PFSK-1 (cell line): Measurements from ENCODE around the gene PEX1. TPM values are rescaled to one million over a fixed set of nuclear protein-coding genes. Genes with fewer than 3 reads are reported as not detected.
A peak's percentile ranks its signal among the peaks of the same experiment; 100 is the strongest.

Source experiments
- FOXP2 ChIP-seq: optimal IDR thresholded peaks from 2 replicates; pipeline ENCODE3; 2011; ENCODE audit warnings: borderline replicate concordance, control low read depth, inconsistent platforms; ENCODE audit not compliant: insufficient read depth; ENCODE audit errors: extremely low read length, extremely low read depth
- POLR2AphosphoS5 ChIP-seq: IDR thresholded peaks from 2 replicates; pipeline ENCODE4 v1.6.1; 2012; ENCODE audit warnings: low read depth, mild to moderate bottlenecking, control low read depth, low read length, moderate library complexity
- REST ChIP-seq, 2 experiments: IDR thresholded peaks; 2 replicates each; pipeline versions ENCODE4 v1.6.1 to v1.8.0; 2011 to 2012; ENCODE audit warnings: low read depth in 2 of 2, low read length in 2 of 2, control low read depth in 1 of 2, inconsistent platforms in 1 of 2, mild to moderate bottlenecking in 1 of 2, moderate library complexity in 1 of 2; ENCODE audit not compliant: insufficient read depth in 1 of 2
- SIN3A ChIP-seq: IDR thresholded peaks from 2 replicates; pipeline ENCODE4 v1.6.1; 2012; ENCODE audit warnings: mild to moderate bottlenecking, low read length, moderate library complexity, borderline replicate concordance; ENCODE audit not compliant: insufficient read depth
- TAF1 ChIP-seq: IDR thresholded peaks from 2 replicates; pipeline ENCODE4 v1.6.1; 2012; ENCODE audit warnings: low read length, control low read depth, borderline replicate concordance; ENCODE audit not compliant: insufficient read depth
- polyA plus RNA-seq: library from polyadenylated mRNA; unstranded; fragments of >200 nt; gene quantifications from one replicate; pipeline ENCODE4 v1.2.1, GENCODE V29; 2012; ENCODE audit warnings: low read depth, missing spikeins; ENCODE audit not compliant: insufficient read length

PEX1 gene
- 3.8 TPM for polyA plus RNA-seq

- TF ChIP-seq SIN3A = no peak
- 0 out of 2 replicates have a peak, but pooled peaks have one; percentile 7 for TF ChIP-seq TAF1
- peak; percentile 32 for TF ChIP-seq FOXP2
- TF ChIP-seq REST (IDR thresholded peaks at IDR 0.05; ENCODE audit: insufficient read depth in 1 of 2, low read depth in 2 of 2, low read length in 2 of 2) = no peak
- TF ChIP-seq POLR2AphosphoS5 = peak; percentile 61; the same call in 1 of the 2 replicates
Measured at GRCh38 chr7:92528188-92528957, at the start of gene PEX1, which contains the start of gene RBM48. Gene PEX1, minus strand, starts transcription at chr7:92528520. Its CDS starts 85 bp downstream, at chr7:92528435. Gene RBM48, plus strand, starts transcription at chr7:92528795. Its CDS starts 19 bp downstream, at chr7:92528814.

GRCh38 chr7:92576296-92576695 lies 48.0 kb upstream of the PEX1 start:
- TF ChIP-seq FOXP2 = no peak
- TF ChIP-seq POLR2AphosphoS5 = no peak
- TF ChIP-seq TAF1 = no peak
- no peak for TF ChIP-seq SIN3A
- no peak for TF ChIP-seq REST (IDR thresholded peaks at IDR 0.05; ENCODE audit: insufficient read depth in 1 of 2, low read depth in 2 of 2, low read length in 2 of 2)

- no peak for TF ChIP-seq TAF1
- no peak for TF ChIP-seq SIN3A
- no peak for TF ChIP-seq POLR2AphosphoS5
- no peak for TF ChIP-seq REST (IDR thresholded peaks at IDR 0.05; ENCODE audit: insufficient read depth in 1 of 2, low read depth in 2 of 2, low read length in 2 of 2)
- TF ChIP-seq FOXP2 = no peak
Measured at GRCh38 chr7:92569137-92569536, 40.8 kb upstream of the PEX1 start.

- TF ChIP-seq REST (IDR thresholded peaks at IDR 0.05; ENCODE audit: insufficient read depth in 1 of 2, low read depth in 2 of 2, low read length in 2 of 2) (no peak), TAF1 (no peak)
Measured at GRCh38 chr7:92567460-92567859, 39.1 kb upstream of the PEX1 start.

GRCh38 chr7:92563345-92563744 lies 35.0 kb upstream of the PEX1 start:
- TF ChIP-seq POLR2AphosphoS5 = no peak
- no peak for TF ChIP-seq REST (IDR thresholded peaks at IDR 0.05; ENCODE audit: insufficient read depth in 1 of 2, low read depth in 2 of 2, low read length in 2 of 2)
- TF ChIP-seq FOXP2 = no peak
- TF ChIP-seq TAF1 = no peak
- no peak for TF ChIP-seq SIN3A
